Activated CD4-positive, alpha-beta T cell treated with anti-CD3 and anti-CD28 coated beads for 36 hours (primary cell): ENCODE data around the gene NDUFAF2. TPM values are rescaled to one million over a fixed set of nuclear protein-coding genes. Genes with fewer than 3 reads are reported as not detected.

Source experiments
- ATAC-seq: fragments of 200-7000 bp; cut with Tn5 transposase; one replicate; pipeline ENCODE4 v1.10.0; 2021; ENCODE audit warnings: mild to moderate bottlenecking, moderate library complexity
- CTCF ChIA-PET: fragments of 350-600 bp; sonication (Branson Sonifier 250); formaldehyde crosslinking; loops from one replicate; lab custom pipeline; 2021; ENCODE audit warnings: antibody characterized with exemption; lab: Charles Lee
- POLR2A ChIA-PET: fragments of 350-600 bp; sonication (Branson Sonifier 250); formaldehyde crosslinking; loops from one replicate; lab custom pipeline; 2021; ENCODE audit warnings: antibody characterized with exemption, inconsistent platforms; lab: Charles Lee
- DNase-seq: peaks from one replicate; pipeline ENCODE4 v3.0.0-alpha.2; 2020
- H3K27ac Mint-ChIP-seq: one replicate; pipeline ENCODE4 v1.8.0; 2021; ENCODE audit warnings: mixed read lengths
- H3K27me3 Mint-ChIP-seq: one replicate; pipeline ENCODE4 v1.8.0; 2021; ENCODE audit warnings: mixed read lengths
- H3K36me3 Mint-ChIP-seq: one replicate; pipeline ENCODE4 v1.8.0; 2021; ENCODE audit warnings: low read depth, mixed read lengths
- H3K4me1 Mint-ChIP-seq: one replicate; pipeline ENCODE4 v1.8.0; 2021; ENCODE audit warnings: mixed read lengths
- H3K4me3 Mint-ChIP-seq: one replicate; pipeline ENCODE4 v1.8.0; 2021; ENCODE audit warnings: mild to moderate bottlenecking, moderate library complexity, mixed read lengths
- H3K9me3 Mint-ChIP-seq: one replicate; pipeline ENCODE4 v1.8.0; 2021; ENCODE audit warnings: low read depth, mixed read lengths
- intact Hi-C, 2 experiments: fragments of 100-400 bp; cut with DNase I in 1 of 2; cut with micrococcal nuclease in 1 of 2; formaldehyde crosslinking; loops; one replicate each; pipeline versions ENCODE4 v1.14.2 to v1.15.1; 2022 to 2024; cut with DNase I, micrococcal nuclease
- total RNA-seq, 2 experiments: library from RNA; stranded (reverse); gene quantifications; one replicate each; pipeline ENCODE4 v1.2.3, GENCODE V29; 2021

Gene NDUFAF2
- total RNA-seq, 2 experiments from 2014 or later, result 39.3 to 46.6 TPM

- CTCF ChIA-PET, result no interaction called here
- Mint-ChIP-seq H3K27ac (no peak overlapping the region), H3K36me3 (peaks cover 5% of the 10 kb centered on the region), H3K4me1 (peaks cover 13% of the 10 kb centered on the region), H3K4me3 (no peak overlapping the region), H3K27me3 (no peaks in the 10 kb centered on the region), H3K9me3 (peaks cover 2% of the 10 kb centered on the region)
- intact Hi-C loops, result loop anchor here (10.0 kb wide), 1 partner anchor 285 kb away; the partner anchor contains the start of gene ZSWIM6 (in 2 of the 2)
- DNase-seq, result no peak
- ATAC-seq, result no peak
- POLR2A ChIA-PET, result no interaction called here
Observed at GRCh38 chr5:61050292-61050691, 105.3 kb downstream of the NDUFAF2 start.

DNA sequence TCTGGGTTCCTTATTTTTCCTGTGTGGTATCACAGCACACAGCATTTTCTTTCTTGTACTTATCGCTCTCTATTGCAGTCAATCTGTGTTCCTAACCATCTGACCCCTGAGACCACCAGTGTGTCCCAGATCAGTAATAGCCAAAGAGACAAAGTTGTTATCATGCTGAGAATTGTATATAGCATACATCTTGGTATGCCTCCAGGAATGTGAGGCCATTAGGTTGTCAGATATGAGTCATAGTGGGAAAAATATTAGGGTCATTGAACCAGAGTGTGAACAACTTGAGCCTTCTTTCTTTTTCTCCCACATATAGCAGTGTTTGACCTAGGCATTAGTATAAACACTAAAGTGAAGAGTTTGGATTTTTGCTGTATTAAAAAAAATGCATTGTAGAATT, 106.3 kb downstream of the NDUFAF2 start:
- intact Hi-C loops, result loop anchor here (10.0 kb wide), 1 partner anchor 284 kb away; the partner anchor contains the start of gene ZSWIM6 (in 2 of the 2)
- Mint-ChIP-seq H3K27me3 (no peaks in the 10 kb centered on the region), H3K27ac (no peak overlapping the region), H3K9me3 (peaks cover 2% of the 10 kb centered on the region), H3K4me3 (no peak overlapping the region), H3K36me3 (peaks cover 2% of the 10 kb centered on the region), H3K4me1 (peaks cover 13% of the 10 kb centered on the region)
- ChIA-PET CTCF (interaction anchor here (1.2 to 1.9 kb wide), 2 partner anchors 9 to 606 kb away, joined by 3 to 6 read pairs; no protein-coding TSS in a partner anchor), POLR2A (no interaction called here)
- DNase-seq, result no peak
- no peak for ATAC-seq

- ChIA-PET CTCF (interaction anchor here (1.1 to 3.5 kb wide), 2 partner anchors 41 to 605 kb away, joined by 3 to 13 read pairs; no protein-coding TSS in a partner anchor), POLR2A (no interaction called here)
- ATAC-seq (peak; percentile 80), DNase-seq (peak; percentile 7)
- H3K36me3 Mint-ChIP-seq, result peaks cover 2% of the 10 kb centered on the region
- H3K9me3 Mint-ChIP-seq, result peaks cover 2% of the 10 kb centered on the region
- peaks cover 13% of the 10 kb centered on the region for H3K4me1 Mint-ChIP-seq
- no peak overlapping the region for H3K27ac Mint-ChIP-seq
- no peaks in the 10 kb centered on the region for H3K27me3 Mint-ChIP-seq
- intact Hi-C loops, result loop anchor here (10.0 kb wide), 1 partner anchor 282 kb away; the partner anchor contains the start of gene ZSWIM6 (in 2 of the 2)
- no peak overlapping the region for H3K4me3 Mint-ChIP-seq
Observed at GRCh38 chr5:61052882-61053281, 107.9 kb downstream of the NDUFAF2 start.

GRCh38 chr5:61053937-61054336, 108.9 kb downstream of the NDUFAF2 start:
- Mint-ChIP-seq H3K36me3 (no peaks in the 10 kb centered on the region), H3K4me3 (no peak overlapping the region), H3K27me3 (no peaks in the 10 kb centered on the region), H3K4me1 (peaks cover 4% of the 10 kb centered on the region), H3K9me3 (no peaks in the 10 kb centered on the region), H3K27ac (no peak overlapping the region)
- ATAC-seq, result no peak
- no peak for DNase-seq
- CTCF ChIA-PET, result interaction anchor here (3.5 kb wide), 1 partner anchor 604 kb away, joined by 13 read pairs; no protein-coding TSS in a partner anchor
- POLR2A ChIA-PET, result no interaction called here
- intact Hi-C loops, result loop anchor here (10.0 kb wide), 1 partner anchor 281 kb away; the partner anchor contains the start of gene ZSWIM6 (in 2 of the 2)

GRCh38 chr5:61055434-61056006, 110.5 kb downstream of the NDUFAF2 start:
- no peak overlapping the region for H3K4me3 Mint-ChIP-seq
- ATAC-seq, result peak; percentile 49
- no peak for DNase-seq
- no peaks in the 10 kb centered on the region for H3K9me3 Mint-ChIP-seq
- H3K27me3 Mint-ChIP-seq, result no peaks in the 10 kb centered on the region
- CTCF ChIA-PET, result interaction anchor here (0.6 to 3.5 kb wide), 6 partner anchors 15 to 602 kb away, joined by 3 to 13 read pairs (median 3); no protein-coding TSS in a partner anchor
- POLR2A ChIA-PET, result no interaction called here
- no peaks in the 10 kb centered on the region for H3K36me3 Mint-ChIP-seq
- peaks cover 4% of the 10 kb centered on the region for H3K4me1 Mint-ChIP-seq
- no peak overlapping the region for H3K27ac Mint-ChIP-seq
- intact Hi-C loops, result loop anchor here (1.0 to 10.0 kb wide), 5 partner anchors 107 to 603 kb away; partner anchors contain the start of genes ZSWIM6 (in 2 of the 2) and SMIM15 (in 1 of the 2)

DNA sequence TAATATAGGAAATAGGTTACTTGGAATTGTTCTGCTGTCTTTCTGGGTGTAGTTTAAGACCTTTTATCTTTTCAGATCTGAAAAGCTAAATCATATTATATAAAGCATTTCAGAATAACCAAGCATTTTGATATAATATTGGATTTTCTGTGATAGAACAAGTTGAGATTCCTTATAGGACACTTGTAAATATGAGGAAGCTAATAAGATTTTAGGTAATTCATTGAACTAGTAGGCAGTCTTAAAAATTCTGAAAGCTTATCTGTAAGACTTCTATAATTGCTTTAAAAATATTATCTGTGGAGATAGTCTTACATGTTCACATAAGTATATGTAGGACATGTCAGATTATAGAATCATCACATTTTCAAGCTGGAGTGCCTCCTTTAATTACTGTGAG, 114.5 kb downstream of the NDUFAF2 start:
- DNase-seq, result no peak
- Mint-ChIP-seq H3K9me3 (peaks cover 14% of the 10 kb centered on the region), H3K4me3 (no peak overlapping the region), H3K27me3 (no peaks in the 10 kb centered on the region), H3K27ac (no peak overlapping the region), H3K36me3 (peaks cover 5% of the 10 kb centered on the region), H3K4me1 (no peaks in the 10 kb centered on the region)
- ATAC-seq, result no peak
- intact Hi-C loops, result loop anchor here (5.0 to 10.0 kb wide), 4 partner anchors 103 to 598 kb away; partner anchors contain the start of genes ZSWIM6 (in 2 of the 2) and SMIM15 (in 1 of the 2)
- CTCF ChIA-PET, result interaction anchor here (2.0 kb wide), 1 partner anchor 8 kb away, joined by 6 read pairs; no protein-coding TSS in a partner anchor
- POLR2A ChIA-PET, result interaction anchor here (0.6 kb wide), 1 partner anchor 54 kb away, joined by 3 read pairs; no protein-coding TSS in a partner anchor

DNA sequence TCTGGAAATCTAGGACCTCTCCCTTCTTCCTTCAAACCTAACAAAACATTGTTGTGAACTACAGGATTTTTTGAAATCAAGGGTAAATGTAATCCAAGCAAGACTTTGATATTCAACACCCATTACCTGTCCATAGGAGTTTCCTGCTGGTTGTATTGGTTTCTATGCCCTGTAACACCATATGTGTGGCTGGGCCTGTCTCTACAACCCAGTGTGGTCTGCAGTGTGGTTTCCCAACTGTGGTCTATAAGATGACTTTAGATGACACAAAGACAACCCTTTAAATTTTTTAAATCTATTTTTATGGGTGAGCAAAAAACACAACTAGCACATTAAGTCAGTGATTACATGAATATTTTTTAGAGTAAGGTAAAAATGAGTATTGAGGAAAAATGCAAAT, 124.1 kb downstream of the NDUFAF2 start:
- intact Hi-C loops, result no loop called here
- Mint-ChIP-seq H3K27ac (no peak overlapping the region), H3K27me3 (no peaks in the 10 kb centered on the region), H3K9me3 (peaks cover 17% of the 10 kb centered on the region), H3K4me3 (no peak overlapping the region), H3K4me1 (peaks cover 2% of the 10 kb centered on the region), H3K36me3 (peaks cover 18% of the 10 kb centered on the region)
- CTCF ChIA-PET, result interaction anchor here (0.6 kb wide), 1 partner anchor 289 kb away, joined by 3 read pairs; no protein-coding TSS in a partner anchor
- DNase-seq (peak; percentile 9), ATAC-seq (no peak)
- POLR2A ChIA-PET, result no interaction called here

DNA sequence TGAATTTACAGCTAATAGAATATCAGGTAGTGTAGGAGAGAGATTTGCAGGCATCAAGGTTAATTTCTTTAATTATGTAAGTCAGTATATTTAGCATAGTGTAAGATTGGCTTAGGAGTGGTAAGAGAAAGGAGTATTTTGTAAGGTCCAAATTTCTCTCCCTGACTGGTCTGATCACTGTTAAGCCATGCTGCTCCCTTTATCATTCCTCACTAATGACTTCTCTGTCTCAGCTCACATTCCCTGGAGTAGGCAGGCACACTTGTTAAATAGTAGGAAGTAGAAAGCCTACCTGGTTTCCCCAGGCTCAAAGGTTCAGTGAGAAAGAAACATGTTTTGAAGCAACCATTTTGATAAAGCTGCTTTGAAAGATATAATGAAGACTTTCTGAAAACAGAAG, 126.5 kb downstream of the NDUFAF2 start:
- Mint-ChIP-seq H3K27ac (no peak overlapping the region), H3K9me3 (peaks cover 3% of the 10 kb centered on the region), H3K36me3 (peaks cover 21% of the 10 kb centered on the region), H3K27me3 (no peaks in the 10 kb centered on the region), H3K4me3 (no peak overlapping the region), H3K4me1 (peaks cover 2% of the 10 kb centered on the region)
- intact Hi-C loops, result no loop called here
- ATAC-seq (no peak), DNase-seq (no peak)
- ChIA-PET CTCF (no interaction called here), POLR2A (no interaction called here)

DNA sequence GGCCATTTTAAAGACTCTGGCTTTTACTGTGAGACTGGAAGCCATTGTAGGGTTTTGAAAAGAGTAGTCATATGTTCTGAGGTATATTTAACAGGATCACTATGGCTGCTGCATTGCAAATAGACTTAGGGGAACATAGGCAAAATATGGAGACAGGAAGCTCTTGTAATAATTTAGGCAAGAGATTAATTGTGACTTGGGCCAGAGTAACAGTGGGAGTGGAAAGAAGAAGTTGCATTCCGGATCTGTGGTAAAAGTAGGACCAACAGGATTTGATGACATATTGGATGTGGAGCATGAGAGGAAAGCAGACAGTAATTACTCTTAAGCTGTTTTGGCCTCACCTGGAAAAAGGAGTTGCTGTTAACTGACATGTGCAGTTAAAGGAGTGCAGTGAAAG, 131.6 kb downstream of the NDUFAF2 start:
- Mint-ChIP-seq H3K36me3 (peaks cover 31% of the 10 kb centered on the region), H3K9me3 (no peaks in the 10 kb centered on the region), H3K27me3 (no peaks in the 10 kb centered on the region), H3K4me3 (no peak overlapping the region), H3K4me1 (no peaks in the 10 kb centered on the region), H3K27ac (no peak overlapping the region)
- POLR2A ChIA-PET, result interaction anchor here (0.6 kb wide), 1 partner anchor 1055 kb away, joined by 3 read pairs; no protein-coding TSS in a partner anchor
- CTCF ChIA-PET, result no interaction called here
- ATAC-seq, result no peak
- no peak for DNase-seq
- intact Hi-C loops, result no loop called here

GRCh38 chr5:61081741-61082140, 136.7 kb downstream of the NDUFAF2 start:
- Mint-ChIP-seq H3K27ac (no peak overlapping the region), H3K4me1 (no peaks in the 10 kb centered on the region), H3K9me3 (peaks cover 2% of the 10 kb centered on the region), H3K27me3 (no peaks in the 10 kb centered on the region), H3K4me3 (no peak overlapping the region), H3K36me3 (peaks cover 35% of the 10 kb centered on the region)
- intact Hi-C loops, result no loop called here
- ChIA-PET CTCF (no interaction called here), POLR2A (no interaction called here)
- ATAC-seq (no peak), DNase-seq (no peak)

- no peak overlapping the region for H3K27ac Mint-ChIP-seq
- no peak overlapping the region for H3K4me3 Mint-ChIP-seq
- DNase-seq (no peak), ATAC-seq (no peak)
- intact Hi-C loops, result no loop called here
- no peaks in the 10 kb centered on the region for H3K4me1 Mint-ChIP-seq
- ChIA-PET POLR2A (no interaction called here), CTCF (no interaction called here)
- peaks cover 2% of the 10 kb centered on the region for H3K9me3 Mint-ChIP-seq
- peaks cover 43% of the 10 kb centered on the region for H3K36me3 Mint-ChIP-seq
- H3K27me3 Mint-ChIP-seq, result no peaks in the 10 kb centered on the region
Observed at GRCh38 chr5:61082516-61083280, 137.7 kb downstream of the NDUFAF2 start.
